Spinal cord (tissue), 10 donors: ENCODE measurements around the gene RNFT1. TPM values are rescaled to one million over a fixed set of nuclear protein-coding genes. Genes with fewer than 3 reads are reported as not detected.
A peak's percentile ranks its signal among the peaks of the same experiment; 100 is the strongest.
"Not testable (repeated sequence)": the region's sequence is repeated elsewhere in the genome, so short reads cannot be mapped to it uniquely, and the experiment has no call there.

ENCODE experiments used
- DNase-seq, 6 donors: peaks; one replicate each; pipeline versions ENCODE4 v3.0.0 to v3.0.0-alpha.2; 2013 to 2015; ENCODE audit warnings: low spot score in 6 of 6, low read depth in 4 of 6
- H3K27ac ChIP-seq: one replicate; pipeline ENCODE4 v1.5.1; 2013; ENCODE audit warnings: low read depth, low read length, control low read depth
- H3K27me3 ChIP-seq: one replicate; pipeline ENCODE4 v1.6.1; 2013; ENCODE audit warnings: low read length; ENCODE audit not compliant: control insufficient read depth, insufficient read depth
- H3K36me3 ChIP-seq: one replicate; pipeline ENCODE4 v1.6.1; 2013; ENCODE audit warnings: low read length; ENCODE audit not compliant: control insufficient read depth, insufficient read depth
- H3K4me1 ChIP-seq: one replicate; pipeline ENCODE4 v1.6.1; 2013; ENCODE audit warnings: low read length; ENCODE audit not compliant: control insufficient read depth, insufficient read depth
- H3K4me3 ChIP-seq: one replicate; pipeline ENCODE4 v1.5.1; 2013; ENCODE audit warnings: low read depth, low read length, control low read depth
- H3K9me3 ChIP-seq: one replicate; pipeline ENCODE4 v1.6.1; 2013; ENCODE audit warnings: low read length; ENCODE audit not compliant: control insufficient read depth, insufficient read depth
- WGBS: methylation state at CpG from one replicate; pipeline ENCODE4 v1.1.5; 2013; ENCODE audit warnings: missing lambda C conversion rate; ENCODE audit not compliant: insufficient coverage; 5-methylcytosine and 5-hydroxymethylcytosine counted together
- polyA plus RNA-seq, 2 donors: library from polyadenylated mRNA; unstranded; fragments of 120-200 nt; gene quantifications; one replicate each; pipeline ENCODE4 v1.2.1, GENCODE V29; 2013; ENCODE audit not compliant: insufficient read length in 2 of 2
- total RNA-seq, 2 donors: library from RNA; depleted of rRNA in 1 of 2; stranded (reverse); fragments of 120-200 nt in 1 of 2; fragments of >200 nt in 1 of 2; gene quantifications; one replicate each; pipeline versions ENCODE4 v1.2.3 to v1.2.4, GENCODE V29; 2013 to 2014
- donor health status: healthy.

RNFT1 gene
- total and polyA plus RNA-seq, 4 donors, result 19.0 to 37.3 (median 29.1) TPM

GRCh38 chr17:59972778-59973177, 8.2 kb upstream of the RNFT1 start:
- H3K27me3 ChIP-seq, result no peaks in the 10 kb centered on the region
- no peak overlapping the region for H3K27ac ChIP-seq
- no peaks in the 10 kb centered on the region for H3K9me3 ChIP-seq
- H3K4me3 ChIP-seq, result no peak overlapping the region
- peak in 1 of 6 donors; percentile 4 for DNase-seq
- no peaks in the 10 kb centered on the region for H3K4me1 ChIP-seq
- WGBS, result no CpG with 5 or more reads among the region's 1 CpG
- no peaks in the 10 kb centered on the region for H3K36me3 ChIP-seq

- H3K9me3 ChIP-seq, DNase-seq, H3K4me1 ChIP-seq, H3K4me3 ChIP-seq, H3K36me3 ChIP-seq, H3K27me3 ChIP-seq, H3K27ac ChIP-seq: not testable (repeated sequence)
- WGBS, result no CpG with 5 or more reads among the region's 2 CpGs
Measured at GRCh38 chr17:59971771-59972170, 7.2 kb upstream of the RNFT1 start.

GRCh38 chr17:59963738-59964481, 630 bp downstream of the RNFT1 start:
- no peaks in the 10 kb centered on the region for H3K27me3 ChIP-seq
- peak overlapping the region; percentile 88 for H3K4me3 ChIP-seq
- 0% methylated on average over 12 of the region's 21 CpGs for WGBS
- H3K9me3 ChIP-seq, result no peaks in the 10 kb centered on the region
- peaks cover 14% of the 10 kb centered on the region for H3K4me1 ChIP-seq
- peak; percentile 31 to 81 (median 59) for DNase-seq
- H3K36me3 ChIP-seq, result no peaks in the 10 kb centered on the region
- peak overlapping the region; percentile 96 for H3K27ac ChIP-seq

GRCh38 chr17:59962739-59963318, 1.7 kb downstream of the RNFT1 start:
- WGBS, result 86% methylated on average over 6 of the region's 6 CpGs
- Histone ChIP-seq H3K27ac (no peak overlapping the region), H3K36me3 (no peaks in the 10 kb centered on the region), H3K27me3 (no peaks in the 10 kb centered on the region), H3K9me3 (no peaks in the 10 kb centered on the region), H3K4me3 (no peak overlapping the region), H3K4me1 (peaks cover 14% of the 10 kb centered on the region)
- DNase-seq, result no peak

GRCh38 chr17:59959574-59959973, 5.0 kb downstream of the RNFT1 start:
- not testable (repeated sequence) for H3K27ac ChIP-seq, H3K4me1 ChIP-seq, H3K27me3 ChIP-seq, H3K4me3 ChIP-seq, H3K9me3 ChIP-seq, DNase-seq, H3K36me3 ChIP-seq
- no CpG with 5 or more reads among the region's 8 CpGs for WGBS

GRCh38 chr17:59954856-59955255, 9.7 kb downstream of the RNFT1 start:
- Histone ChIP-seq H3K36me3 (no peaks in the 10 kb centered on the region), H3K4me1 (no peaks in the 10 kb centered on the region)
- WGBS, result no CpG with 5 or more reads among the region's 3 CpGs

GRCh38 chr17:59950049-59950448, 14.5 kb downstream of the RNFT1 start:
- peaks cover 4% of the 10 kb centered on the region for H3K36me3 ChIP-seq
- no peaks in the 10 kb centered on the region for H3K27me3 ChIP-seq
- WGBS, result no CpG with 5 or more reads among the region's 3 CpGs
- no peaks in the 10 kb centered on the region for H3K4me1 ChIP-seq
- no peak overlapping the region for H3K4me3 ChIP-seq
- no peaks in the 10 kb centered on the region for H3K9me3 ChIP-seq
- no peak for DNase-seq
- no peak overlapping the region for H3K27ac ChIP-seq

More at GRCh38 chr17:59954856-59955255, 9.7 kb downstream of the RNFT1 start:
- no peaks in the 10 kb centered on the region for H3K27me3 ChIP-seq
- H3K4me3 ChIP-seq, result no peak overlapping the region
- DNase-seq, result no peak
- H3K9me3 ChIP-seq, result no peaks in the 10 kb centered on the region
- no peak overlapping the region for H3K27ac ChIP-seq

- H3K9me3 ChIP-seq, H3K4me1 ChIP-seq, H3K4me3 ChIP-seq, DNase-seq, H3K27ac ChIP-seq, H3K27me3 ChIP-seq: not testable (repeated sequence)
- peaks cover 14% of the 10 kb centered on the region for H3K36me3 ChIP-seq
- no CpG with 5 or more reads among the region's 4 CpGs for WGBS
Measured at GRCh38 chr17:59947310-59947709, 17.2 kb downstream of the RNFT1 start.

- not testable (repeated sequence) for H3K27ac ChIP-seq, H3K27me3 ChIP-seq, H3K4me3 ChIP-seq, DNase-seq, H3K9me3 ChIP-seq, H3K4me1 ChIP-seq
- H3K36me3 ChIP-seq, result peaks cover 19% of the 10 kb centered on the region
- WGBS, result no CpG with 5 or more reads among the region's 7 CpGs
Measured at GRCh38 chr17:59946433-59946832, 18.1 kb downstream of the RNFT1 start.

GRCh38 chr17:59941131-59941530, 23.4 kb downstream of the RNFT1 start:
- Histone ChIP-seq H3K4me3 (no peak overlapping the region), H3K36me3 (peaks cover 31% of the 10 kb centered on the region), H3K27me3 (no peaks in the 10 kb centered on the region), H3K4me1 (no peaks in the 10 kb centered on the region), H3K27ac (no peak overlapping the region), H3K9me3 (no peaks in the 10 kb centered on the region)
- no peak for DNase-seq
- WGBS, result no CpG with 5 or more reads among the region's 1 CpG
